DND-41 (cell line): ENCODE data around the gene PLG.
"Not testable (repeated sequence)": the region's sequence is repeated elsewhere in the genome, so short reads cannot be mapped to it uniquely, and the experiment has no call there.

Source experiments
- CTCF ChIP-seq: IDR thresholded peaks from 2 replicates; pipeline ENCODE4 v1.5.1; 2012; ENCODE audit warnings: borderline replicate concordance, low read length, moderate library complexity, mild to moderate bottlenecking; ENCODE audit not compliant: poor library complexity, severe bottlenecking; ENCODE audit errors: extremely low read depth
- EZH2 ChIP-seq: IDR thresholded peaks from 3 replicates; pipeline ENCODE4 v1.6.1; 2012; ENCODE audit warnings: borderline replicate concordance, low read depth, mild to moderate bottlenecking, moderate library complexity, low read length, inconsistent platforms; ENCODE audit not compliant: severe bottlenecking

GRCh38 chr6:160701918-160702680 is at the start of gene PLG:
- not testable (repeated sequence) for TF ChIP-seq EZH2, CTCF
